GM21526 (cell line): ENCODE measurements around the gene ANO2.
"Not testable (repeated sequence)": the region's sequence is repeated elsewhere in the genome, so short reads cannot be mapped to it uniquely, and the experiment has no call there.

Experiments
- ATAC-seq: cut with Tn5 transposase; IDR thresholded peaks from one replicate; pipeline ENCODE4 v1.9.1; 2021; ENCODE audit warnings: moderate library complexity; ENCODE audit not compliant: unreplicated experiment, low FRiP score

Gene ANO2

DNA sequence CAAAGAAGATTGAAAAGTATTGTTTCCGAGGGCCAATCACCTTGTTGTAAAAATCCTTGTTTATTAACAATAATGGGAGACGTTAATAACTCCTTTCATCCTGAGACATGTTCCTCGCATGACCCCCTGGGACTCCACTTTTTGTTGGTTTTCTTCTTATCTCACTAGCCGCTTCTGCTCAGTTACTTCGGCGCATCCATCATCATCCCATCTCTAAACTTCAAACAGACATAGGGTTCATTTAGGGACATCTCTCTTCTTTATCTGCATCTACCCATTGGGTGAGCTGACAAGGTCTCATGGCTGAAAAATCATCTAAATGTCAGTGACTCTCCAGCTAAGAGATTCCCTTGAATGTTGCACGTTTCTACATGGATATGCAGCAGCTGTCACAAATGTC is 252.2 kb downstream of the ANO2 start:
- no peak for ATAC-seq

DNA sequence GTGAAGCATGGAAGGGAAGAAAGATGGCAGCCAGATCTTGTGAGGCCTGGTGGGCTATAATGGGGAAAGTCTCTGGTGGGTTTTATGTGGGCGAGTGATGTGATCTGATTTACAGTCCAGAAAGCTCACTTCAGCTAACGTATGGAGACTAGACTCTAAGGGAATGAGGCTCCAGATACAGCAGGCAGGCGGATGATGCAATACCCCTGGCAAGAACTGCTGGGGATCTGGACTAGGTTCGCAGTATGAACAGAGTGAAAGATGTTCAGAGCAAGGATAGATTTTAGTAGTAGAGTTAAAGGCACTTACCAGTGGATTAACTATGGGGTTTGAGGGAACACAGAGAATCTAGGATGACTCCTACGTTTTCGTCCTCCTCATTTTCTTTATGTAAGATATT is 253.1 kb downstream of the ANO2 start:
- ATAC-seq = no peak

DNA sequence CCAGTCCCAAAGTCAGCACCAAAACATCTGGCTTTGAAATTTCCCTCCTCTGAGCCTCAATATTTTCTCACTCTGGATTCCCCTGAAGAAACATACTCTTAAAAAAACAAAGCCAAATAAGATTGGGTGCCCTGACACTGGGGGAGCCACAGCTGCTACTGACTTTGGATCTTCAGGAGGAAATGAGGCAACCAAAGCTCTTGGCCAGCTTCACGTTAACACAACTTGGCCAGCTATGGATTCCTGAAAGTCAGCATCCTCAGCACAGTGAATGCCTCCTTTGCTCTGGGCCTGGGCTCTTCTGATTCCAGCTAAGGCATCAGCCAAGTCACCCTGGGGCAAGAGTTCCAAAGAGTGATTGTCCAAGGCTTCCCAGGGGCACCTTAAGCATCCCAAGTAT is 254.8 kb downstream of the ANO2 start:
- ATAC-seq = no peak

DNA sequence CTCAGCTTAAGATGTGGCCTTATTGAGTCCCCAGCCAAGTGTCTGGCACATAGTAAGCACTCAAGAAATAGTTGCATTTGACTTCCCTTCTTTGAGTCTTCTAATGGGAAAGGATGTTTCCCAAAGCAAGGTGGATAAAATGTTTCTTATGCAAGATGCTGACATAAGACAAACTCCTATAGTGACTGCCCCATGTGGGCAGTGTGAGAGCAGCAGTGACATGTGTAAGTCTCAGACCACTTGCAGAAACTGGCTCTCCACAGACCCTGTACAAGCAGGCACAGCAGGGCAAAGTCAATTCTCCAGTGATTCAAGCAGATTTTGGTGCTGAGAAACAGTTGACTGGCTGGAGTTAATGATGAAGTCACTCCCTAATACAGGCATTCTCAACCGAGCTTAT is 255.3 kb downstream of the ANO2 start:
- no peak for ATAC-seq

DNA sequence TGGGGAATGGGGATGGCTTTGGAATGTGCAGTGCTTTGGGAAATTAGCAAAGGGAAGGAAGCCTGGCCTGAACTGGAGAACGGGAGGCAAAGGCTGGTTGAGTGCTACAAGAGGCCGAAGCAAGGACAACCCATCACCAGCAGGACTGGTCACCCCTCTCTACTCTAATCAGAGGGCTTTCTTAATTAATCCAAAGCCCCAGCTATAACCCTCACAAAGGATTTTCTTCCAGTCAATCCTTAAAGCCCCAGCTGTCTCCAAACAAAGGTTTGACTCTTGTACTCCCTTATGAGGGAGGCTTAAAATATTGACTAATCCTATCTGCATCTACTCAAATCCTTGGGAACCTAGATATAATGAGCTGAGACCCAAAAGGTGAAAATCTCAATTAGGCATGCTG is 256.8 kb downstream of the ANO2 start:
- no peak for ATAC-seq

DNA sequence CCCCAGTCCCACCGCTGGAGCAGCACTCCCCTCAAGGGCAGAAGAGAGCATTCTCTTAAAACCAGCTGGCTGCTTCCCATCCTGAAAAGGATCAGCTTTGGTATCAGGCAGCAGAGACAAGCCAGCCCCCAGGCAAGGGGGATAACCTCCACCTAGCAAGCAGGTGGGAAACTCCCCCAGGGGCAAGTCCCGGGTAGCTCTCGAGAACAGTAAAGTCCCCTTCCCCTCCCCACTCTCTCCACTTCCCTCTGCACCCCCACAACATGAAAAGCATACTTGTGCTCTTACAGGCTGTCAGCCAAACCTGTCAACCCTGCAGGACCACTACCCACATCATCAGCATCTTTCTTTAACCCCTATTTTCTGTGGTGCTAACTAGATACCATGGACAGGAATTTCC is 259.1 kb downstream of the ANO2 start:
- ATAC-seq = no peak

DNA sequence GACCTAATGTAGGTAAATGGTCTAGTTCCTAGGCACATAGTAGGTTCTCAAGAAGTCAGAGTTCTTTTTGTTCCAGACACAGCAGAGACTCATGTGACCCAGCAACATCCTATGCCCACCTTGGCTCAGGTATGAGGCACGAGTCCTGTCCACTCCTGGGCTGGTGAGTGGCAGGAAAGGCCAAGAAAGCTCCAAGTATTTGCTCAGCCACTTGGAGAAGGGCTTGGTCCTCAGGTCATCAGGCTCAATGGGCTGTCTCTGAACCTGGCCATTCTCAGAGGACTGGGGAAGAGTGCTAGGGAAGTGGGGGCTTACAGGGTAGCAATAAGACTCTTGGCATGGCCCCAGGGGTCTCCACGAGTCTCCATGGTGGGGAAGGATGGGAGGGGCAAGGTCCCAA is 260.1 kb downstream of the ANO2 start:
- ATAC-seq = no peak

DNA sequence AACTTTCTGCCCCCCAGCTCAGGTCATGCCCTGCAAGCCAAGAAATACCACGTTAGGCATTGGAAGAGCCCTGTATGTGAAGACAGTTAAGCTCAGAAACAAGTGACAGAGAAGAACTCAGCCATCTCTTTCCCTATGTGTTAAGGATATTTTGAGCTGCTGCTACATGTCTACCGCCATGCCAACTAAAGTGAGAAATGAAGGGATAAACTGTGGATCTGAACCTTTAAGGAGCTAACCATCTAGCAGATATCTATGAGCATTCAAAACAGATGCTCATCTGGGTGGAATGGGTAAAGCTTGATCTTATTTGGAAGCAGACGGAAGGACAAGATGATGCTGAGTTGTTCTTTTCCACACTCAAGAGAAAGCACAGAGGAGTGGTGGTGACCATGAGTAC is 262.5 kb downstream of the ANO2 start:
- ATAC-seq = no peak

DNA sequence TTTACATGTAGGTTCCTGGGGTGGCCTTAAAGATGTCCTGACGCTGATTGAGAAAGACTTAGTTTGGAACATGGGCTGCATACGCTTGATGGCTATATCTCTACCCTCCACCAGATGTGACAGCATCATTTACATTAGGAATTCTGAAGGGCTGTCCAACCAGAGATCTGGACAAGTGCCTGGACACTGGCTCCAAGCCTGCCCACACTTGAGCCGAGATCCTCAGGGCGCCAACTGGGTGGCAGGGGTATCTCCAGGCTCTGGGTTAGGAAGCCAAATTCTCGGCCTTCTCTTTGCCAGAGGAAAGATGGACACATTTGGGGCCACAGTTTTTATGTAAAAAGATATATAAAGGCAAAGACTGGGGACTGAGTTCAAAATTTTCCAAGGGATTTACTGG is 266.9 kb downstream of the ANO2 start:
- no peak for ATAC-seq

DNA sequence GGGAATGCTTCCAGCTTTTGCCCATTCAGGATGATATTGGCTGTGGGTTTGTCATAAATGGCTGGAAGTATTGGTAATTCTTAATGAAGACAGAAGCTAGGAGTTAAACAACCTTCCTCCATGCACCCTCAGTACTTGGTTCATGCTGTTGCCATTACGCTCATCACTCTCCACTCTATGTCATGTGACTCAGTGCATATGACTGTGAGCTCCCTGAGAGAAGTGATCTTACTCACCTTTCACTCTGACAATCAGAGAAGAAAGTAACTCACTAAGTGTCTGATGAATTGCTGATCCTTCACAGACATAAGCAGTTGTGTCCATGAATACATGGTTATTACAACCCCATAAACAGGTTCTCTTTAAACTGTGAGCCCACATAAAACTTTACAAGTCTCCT is 275.4 kb downstream of the ANO2 start:
- not testable (repeated sequence) for ATAC-seq

DNA sequence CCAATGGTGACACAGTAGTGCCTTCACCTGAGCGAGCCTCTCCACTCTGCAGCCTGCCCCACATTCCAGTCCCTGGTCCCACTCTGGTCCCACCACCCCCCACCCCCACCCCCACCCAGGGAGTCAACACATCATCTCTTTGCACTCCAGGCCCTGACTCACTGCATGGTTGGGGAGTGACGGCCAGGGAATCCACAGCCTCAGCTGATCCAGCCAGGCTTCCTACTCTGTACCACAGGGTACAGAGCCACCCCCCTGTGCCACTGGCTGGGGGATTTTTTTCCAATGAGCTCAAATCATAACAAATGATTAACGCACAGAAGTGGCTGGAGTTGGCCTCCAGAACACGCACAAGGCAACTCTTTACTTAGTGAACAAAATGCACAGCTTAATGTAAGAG is 279.4 kb downstream of the ANO2 start:
- ATAC-seq = no peak

DNA sequence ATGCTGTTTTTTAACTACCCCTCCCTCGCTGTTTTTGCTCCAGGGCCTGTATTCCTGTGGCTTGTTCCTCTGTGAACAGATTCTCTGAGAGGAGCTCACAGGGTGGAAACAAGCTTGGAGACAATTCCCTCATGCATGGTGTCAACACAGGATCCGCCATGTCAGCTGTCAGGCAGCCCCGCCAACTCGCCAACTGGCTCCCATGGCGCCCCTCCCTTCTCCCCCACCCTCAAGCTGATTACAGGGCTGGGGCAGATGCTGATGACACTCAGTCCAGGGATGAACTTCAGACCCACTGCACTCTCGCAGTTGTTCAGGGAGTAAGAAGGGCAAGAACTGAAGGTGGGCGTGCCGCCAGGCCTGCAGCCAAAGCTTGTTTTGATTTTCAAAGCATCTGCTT is 283.2 kb downstream of the ANO2 start:
- no peak for ATAC-seq

DNA sequence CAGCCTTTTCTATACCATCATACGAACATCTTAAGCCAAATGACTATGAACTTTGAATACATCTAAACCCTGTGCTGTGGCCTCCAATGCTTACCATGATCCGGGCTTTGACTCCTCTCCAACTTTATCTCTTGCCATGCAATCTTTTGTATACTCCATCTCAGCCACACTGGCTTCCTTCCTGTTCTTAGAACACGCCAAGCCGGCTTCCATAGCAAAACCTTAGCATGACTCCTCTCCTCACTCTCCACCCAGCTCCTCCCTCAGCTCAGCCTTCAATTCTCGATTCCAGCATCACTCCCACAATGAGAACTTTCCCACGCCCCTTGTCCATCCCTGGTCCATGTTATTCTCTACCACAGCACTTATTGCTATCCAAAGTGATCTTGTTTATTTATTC is 284.8 kb downstream of the ANO2 start:
- no peak for ATAC-seq

DNA sequence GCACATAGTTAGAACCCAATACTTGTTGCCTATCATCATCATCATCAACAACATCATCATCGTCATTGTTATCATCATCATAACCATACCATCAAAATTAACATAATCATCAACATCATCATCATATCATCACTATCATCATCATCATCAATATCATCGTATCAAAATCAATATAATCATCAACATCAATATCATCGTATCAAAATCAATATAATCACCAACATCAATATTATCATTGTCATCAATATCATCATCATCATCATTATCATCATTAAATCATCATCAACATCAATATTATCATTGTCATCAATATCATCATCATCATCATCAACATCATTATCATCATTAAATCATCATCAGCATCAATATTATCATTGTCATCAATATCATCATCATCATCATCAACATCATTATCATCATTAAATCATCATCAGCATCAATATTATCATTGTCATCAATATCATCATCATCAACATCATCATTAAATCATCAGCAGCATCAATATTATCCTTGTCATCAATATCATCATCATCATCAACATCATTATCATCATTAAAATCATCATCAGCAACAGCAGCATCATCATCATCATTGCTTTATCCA is 286.6 kb downstream of the ANO2 start:
- ATAC-seq = not testable (repeated sequence)

DNA sequence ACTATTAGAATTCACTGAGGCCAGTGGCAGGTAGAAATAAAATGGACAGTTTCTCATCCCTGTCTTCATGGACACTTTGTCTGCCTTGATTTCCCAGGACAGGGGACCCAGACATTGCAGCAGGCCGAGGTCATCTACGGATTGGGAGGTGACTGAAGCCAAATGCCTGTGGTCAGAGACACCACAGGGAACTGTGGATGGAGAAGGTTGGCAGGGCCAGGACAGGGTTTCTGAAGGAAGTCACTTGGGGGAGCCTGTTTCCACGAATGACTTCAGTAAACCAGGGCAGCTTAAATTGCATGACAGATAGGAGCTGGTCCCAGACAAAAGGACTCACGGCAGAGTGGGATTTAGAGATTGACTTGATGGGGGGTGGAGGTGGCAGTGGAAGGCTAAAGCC is 288.2 kb downstream of the ANO2 start:
- ATAC-seq = no peak

DNA sequence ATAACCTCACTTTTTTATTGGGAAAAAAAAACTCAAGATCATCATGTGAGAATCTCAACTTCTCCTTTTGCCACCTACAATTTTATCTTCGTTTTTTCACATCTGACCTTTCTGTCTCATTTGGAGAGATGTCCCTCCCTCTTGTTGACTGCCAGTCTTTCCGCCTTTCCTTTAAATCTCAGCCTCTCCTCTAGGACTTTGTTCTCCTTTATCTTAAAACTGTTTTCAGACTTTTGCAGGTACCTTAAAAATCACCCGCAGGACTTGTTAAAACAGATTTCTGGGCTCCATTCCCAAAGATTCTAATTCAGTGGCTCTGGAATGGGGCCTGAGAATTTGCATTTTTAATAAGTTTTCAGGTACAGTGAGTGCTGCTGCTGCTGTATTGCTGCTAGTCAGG is 289.9 kb downstream of the ANO2 start:
- ATAC-seq = no peak

DNA sequence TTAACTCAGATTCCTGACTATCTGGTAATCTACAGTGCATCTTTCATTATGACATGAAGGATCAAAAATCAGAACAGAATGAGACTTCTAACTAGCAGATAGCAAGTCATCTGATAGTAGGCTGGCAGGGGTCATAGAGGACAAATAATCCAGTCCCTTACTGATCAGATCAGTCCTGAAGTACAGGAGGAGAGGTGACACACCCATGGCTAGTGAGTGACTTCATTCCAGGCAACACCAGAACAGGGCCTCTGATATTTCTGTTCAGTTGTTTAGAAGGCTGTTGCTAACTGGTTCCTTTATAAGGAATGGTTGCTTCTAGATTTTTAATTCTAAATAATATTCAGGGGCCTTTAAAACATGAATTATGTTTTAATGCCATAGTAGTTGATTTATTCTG is 291.0 kb downstream of the ANO2 start:
- ATAC-seq = no peak

DNA sequence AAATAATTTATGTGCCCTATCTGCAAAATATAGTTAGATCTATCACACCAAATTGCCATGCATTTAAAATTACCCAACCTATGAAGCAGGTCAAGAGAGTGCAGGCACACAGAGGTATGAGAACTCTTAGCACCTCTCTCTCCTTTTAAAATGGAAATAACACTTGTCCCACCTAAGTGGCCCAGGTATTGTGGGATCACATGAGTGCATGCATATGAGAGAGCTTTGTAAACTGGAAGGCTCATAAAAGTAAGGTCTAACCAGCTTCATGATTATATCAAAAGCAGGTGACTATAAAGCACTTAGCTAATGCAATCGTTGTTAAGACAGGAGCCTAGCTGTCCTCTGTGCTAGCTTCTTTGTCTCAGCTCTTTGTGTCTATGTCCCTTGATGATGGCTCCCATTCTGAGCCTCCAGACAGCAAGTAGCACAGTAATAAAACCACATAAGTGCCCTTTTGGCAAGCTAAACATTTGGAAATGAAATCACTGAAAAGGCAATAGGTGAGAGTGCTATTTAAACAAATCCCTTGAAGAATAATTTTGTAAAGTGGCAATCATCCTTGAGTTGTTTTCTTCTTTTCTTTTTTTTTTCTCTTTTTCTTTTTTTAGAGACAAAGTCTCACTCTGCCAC is 294.1 kb downstream of the ANO2 start:
- ATAC-seq = no peak

DNA sequence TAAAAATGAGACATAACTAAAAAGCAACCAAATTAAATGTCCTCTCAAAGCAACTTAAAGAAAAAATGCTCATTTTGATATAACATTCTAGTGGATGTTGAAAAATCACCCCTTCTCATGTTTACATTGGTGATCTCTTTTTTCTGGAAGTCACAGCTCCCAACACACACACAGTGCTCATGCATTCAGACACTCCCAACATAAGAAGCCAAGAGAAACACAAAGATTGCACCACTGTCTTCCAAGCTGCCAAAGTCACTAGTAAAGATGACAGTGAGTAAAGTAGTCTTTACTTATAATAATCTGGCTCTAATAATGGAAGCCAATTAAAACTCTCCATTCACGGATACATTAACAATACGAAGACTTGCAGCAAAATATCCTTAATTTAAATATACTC is 294.8 kb downstream of the ANO2 start:
- no peak for ATAC-seq

DNA sequence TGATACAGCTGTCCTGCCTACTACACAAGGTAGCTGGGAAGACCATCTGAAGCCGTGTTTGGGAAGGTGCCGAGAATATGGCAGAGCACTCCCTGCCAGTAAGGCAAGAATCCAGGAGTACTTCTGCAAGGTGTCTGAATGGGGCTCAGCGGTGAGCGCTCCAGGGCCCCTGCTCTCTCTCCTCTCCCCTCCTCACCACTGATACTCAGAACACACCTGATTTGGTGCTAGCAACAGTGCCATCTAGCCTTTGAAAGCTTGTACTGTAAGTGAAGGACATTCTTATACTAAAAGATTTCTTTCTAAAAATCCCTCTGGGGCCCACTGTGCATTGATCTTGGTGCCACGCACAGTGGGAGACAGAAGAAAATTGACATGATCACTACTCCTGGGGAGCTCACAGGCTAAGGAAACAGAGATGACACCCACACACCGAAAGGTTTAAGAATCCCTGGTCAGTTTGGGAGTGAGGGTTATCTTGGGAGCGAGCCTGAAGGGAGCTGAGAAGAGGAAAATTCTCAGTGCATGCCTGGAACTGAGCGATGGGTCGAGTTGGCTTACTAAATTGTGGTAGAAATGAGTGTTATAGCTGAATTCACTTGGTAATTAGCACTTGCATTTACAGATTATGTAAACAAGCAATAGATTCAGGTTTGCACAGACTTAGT is 296.2 kb downstream of the ANO2 start:
- no peak for ATAC-seq

DNA sequence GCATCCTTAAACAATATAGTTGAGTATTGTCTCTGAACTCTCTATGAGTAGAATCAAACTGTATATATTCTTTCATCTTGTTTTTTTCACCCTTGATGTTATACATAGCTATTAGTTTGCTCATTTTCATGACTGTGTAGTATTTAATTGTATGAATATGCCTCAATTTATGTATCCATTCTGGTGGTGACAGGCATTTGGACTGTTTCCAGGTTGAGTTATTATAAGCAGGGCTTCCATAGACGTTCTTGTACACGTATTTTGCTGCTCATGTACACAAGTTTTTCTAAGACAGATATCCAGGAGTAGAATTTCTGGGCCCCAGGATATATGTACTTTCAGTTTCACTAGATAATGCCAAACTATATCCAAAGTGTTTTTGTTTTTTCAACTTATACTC is 301.8 kb downstream of the ANO2 start:
- no peak for ATAC-seq

DNA sequence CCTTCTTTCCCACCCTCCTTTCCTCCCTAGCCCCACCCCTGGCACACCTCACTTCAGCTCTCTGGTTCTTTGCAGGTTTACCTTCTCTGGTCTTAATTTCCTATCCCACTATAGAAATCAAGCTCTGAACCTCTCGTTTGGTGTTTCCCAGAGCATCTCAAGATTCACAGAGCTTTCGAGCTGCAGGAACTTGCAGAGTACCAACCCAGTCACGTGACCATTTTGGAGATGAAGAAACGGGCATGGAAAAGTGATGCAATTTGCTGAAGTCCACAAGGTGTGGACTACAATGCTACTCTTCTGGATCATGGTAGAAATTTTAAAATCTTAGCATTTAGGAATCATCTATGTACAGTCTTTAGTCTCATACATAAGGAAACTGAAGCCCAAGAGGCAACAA is 307.4 kb downstream of the ANO2 start:
- no peak for ATAC-seq
